GM13976 (cell line): Measurements from ENCODE around the gene DCTN3.

Experiments used
- DNase-seq: peaks from one replicate; pipeline ENCODE4 v3.0.0; 2012; ENCODE audit warnings: low spot score
- in situ Hi-C: fragments of 300-500 bp; cut with MboI; formaldehyde crosslinking; loops from one replicate; pipeline ENCODE4 v1.12.0; 2022; ENCODE audit warnings: low sequenced_read_pairs, mixed read lengths, inconsistent platforms; ENCODE audit not compliant: unreplicated experiment
- TF ChIP-seq, protein P1 (sequence below): IDR thresholded peaks from 2 replicates; pipeline ENCODE4 v1.5.1; 2012; ENCODE audit warnings: borderline replicate concordance, mild to moderate bottlenecking; ENCODE audit not compliant: insufficient read depth; ENCODE audit errors: extremely low read depth, missing control alignments, control extremely low read depth

Gene DCTN3

DNA sequence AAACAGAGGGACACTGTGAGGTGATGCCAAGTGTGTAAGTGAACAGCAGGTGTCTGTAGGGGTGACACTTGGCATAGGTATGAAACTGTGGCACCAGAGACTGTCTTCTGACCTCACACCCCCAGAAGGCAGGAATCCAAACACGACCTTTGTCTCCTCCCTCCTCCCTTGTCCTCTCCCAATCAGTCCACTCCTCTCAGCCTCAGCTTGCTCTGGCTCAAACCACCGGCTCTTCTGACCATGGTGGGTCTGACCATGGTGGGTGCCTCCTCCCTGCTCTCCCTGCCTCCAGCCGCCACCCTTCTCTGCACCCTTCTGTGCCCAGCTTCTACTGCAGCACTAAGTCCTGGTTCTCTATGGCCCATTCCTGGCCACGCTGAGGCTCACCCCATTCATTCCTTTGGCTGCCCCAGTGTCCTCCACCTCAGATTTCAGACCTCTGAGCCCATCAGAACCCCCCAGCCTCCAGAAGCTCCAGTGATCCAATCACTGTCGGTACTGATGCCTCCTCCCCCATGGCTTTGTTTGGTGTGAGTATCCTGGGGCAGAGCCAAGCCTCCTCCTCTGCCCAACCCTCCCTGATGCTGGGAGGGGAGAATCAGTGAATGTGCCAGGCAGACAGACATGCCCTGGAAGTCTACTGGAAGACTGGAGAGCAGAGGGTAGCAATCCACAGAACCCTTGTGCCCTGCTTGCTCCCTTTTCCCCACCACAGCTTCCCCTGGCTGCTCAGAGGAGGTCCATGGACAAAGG, 10.3 kb upstream of the DCTN3 start:
- no peak for DNase-seq
- in situ Hi-C loops: no loop called here
- TF ChIP-seq, protein P1, sequence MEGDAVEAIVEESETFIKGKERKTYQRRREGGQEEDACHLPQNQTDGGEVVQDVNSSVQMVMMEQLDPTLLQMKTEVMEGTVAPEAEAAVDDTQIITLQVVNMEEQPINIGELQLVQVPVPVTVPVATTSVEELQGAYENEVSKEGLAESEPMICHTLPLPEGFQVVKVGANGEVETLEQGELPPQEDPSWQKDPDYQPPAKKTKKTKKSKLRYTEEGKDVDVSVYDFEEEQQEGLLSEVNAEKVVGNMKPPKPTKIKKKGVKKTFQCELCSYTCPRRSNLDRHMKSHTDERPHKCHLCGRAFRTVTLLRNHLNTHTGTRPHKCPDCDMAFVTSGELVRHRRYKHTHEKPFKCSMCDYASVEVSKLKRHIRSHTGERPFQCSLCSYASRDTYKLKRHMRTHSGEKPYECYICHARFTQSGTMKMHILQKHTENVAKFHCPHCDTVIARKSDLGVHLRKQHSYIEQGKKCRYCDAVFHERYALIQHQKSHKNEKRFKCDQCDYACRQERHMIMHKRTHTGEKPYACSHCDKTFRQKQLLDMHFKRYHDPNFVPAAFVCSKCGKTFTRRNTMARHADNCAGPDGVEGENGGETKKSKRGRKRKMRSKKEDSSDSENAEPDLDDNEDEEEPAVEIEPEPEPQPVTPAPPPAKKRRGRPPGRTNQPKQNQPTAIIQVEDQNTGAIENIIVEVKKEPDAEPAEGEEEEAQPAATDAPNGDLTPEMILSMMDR: no peak

DNA sequence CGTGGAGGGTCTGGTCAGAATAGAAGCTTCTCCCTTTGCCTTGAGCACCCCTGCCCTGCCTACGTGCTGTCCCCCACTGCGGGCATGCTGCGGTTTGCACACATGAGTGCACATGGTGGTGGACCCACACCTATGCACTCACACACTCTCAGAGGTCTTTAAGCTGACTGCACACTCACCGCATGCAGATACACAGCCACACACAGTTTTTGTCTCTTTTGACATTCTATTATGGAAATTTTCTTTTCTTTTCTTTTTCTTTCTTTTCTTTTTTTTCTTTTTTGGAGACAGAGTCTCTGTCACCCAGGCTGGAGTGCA, 9.2 kb upstream of the DCTN3 start:
- TF ChIP-seq, protein P1: no peak
- no peak for DNase-seq
- in situ Hi-C loops: no loop called here

DNA sequence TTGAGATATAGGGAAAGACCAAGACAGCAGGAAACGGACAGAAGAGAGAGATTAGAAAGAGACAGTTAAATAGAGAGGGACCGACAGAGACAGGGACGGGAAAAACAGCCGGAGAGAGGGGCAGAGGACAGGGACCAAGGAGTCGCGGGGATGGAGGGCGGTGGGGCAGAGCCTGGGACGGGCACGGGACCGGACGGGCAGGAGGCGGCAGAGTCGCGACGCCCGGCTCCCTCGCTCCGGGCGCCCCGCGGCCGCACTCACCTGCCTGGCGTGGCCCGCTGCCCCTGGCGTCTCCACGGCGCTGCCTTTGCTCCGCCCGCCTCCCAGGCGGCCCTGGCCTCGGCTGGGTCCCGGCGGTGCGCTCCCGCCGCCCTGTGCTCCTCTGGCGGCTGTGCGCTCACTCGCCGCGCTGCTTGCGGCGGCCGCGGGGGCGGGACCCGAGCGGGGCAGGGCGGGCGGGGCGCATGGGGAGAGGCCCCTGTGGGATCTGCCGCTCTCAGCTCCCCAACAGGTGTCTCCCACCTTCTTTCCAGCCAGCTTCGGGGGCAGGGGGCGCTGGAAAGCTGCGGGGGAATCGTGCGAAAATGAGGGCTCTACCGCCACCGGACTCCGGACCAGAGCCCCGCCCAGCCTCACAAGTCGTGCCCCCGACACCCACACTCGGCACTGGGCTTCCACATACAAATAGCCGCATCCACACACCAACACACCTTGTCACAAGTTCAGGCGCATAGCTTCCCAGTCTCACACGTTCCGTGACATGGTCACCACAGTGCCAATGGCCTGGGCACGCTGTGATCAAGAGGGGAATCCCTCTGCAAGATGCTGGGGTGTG, 8.6 kb upstream of the DCTN3 start, which contains the start of gene ARID3C:
Gene ARID3C (minus strand): TSS at position 411 of the 835 bp plus-strand sequence. CDS start 1,052 bp downstream, outside the sequence.
- TF ChIP-seq, protein P1: no peak
- peak; percentile 71 for DNase-seq
- in situ Hi-C loops: no loop called here

DNA sequence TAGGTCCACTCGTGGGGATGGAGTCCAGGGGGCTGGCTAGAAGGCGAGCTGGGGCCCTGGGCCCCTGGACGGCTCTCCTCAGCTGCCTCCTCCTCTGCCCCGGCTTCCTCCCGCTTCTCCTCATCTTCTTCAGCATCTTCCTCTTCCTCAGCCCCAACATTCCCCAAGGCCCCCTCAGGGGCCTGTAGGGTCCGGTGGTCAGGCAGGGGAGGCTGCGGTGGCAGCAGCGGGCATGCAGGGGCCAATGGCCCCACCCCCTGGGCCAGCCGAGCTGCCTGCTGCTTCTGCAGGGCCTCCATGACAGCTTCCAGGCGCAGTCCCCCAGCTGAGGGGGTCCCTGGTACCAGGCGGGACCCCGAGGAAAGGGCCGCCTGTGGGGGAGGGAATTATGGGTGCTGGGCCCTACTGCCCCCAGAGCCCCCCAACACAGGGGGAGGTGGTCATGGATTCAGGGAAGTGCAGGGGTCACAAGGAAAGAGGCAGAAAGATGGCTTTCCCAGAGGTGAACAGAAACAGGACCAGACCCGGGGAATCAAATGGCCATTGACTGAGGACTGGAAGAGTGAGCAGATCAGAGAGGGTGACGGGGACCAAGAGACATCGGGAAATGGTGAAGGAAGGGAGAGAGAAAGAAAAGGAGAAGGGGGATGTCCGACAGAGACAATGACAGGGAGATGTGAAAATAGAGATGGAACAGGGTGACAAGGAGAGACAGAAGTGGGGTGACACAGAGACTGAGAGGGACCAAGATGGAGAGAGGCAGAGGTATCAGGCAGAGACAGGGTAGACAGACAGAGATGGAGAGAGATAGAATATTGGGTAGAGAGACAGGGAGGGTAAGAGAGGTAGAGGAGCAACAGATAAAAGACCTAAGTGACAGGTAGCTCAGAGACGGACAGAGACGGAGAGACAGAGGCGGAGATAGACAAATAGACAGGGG, 7.7 kb upstream of the DCTN3 start:
- TF ChIP-seq, protein P1: no peak
- no peak for DNase-seq
- in situ Hi-C loops: no loop called here

DNA sequence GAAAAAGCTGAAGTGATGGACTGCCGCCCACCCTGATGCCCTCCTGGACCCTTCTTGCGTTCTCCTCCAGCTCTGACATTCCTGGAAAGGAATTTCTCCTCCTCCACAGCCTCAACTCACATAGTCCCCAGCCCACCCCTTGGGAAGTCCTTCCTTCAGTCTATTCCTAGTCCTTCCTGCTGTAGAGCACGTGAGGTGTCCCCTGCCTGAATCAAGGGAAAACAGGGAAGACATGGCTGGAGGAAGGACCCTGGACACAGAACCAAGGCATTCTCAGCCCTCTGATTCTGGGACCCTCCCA, 4.8 kb upstream of the DCTN3 start:
- TF ChIP-seq, protein P1: no peak
- no peak for DNase-seq
- in situ Hi-C loops: no loop called here
